Measurements from ENCODE around the gene TACR1.

DNA sequence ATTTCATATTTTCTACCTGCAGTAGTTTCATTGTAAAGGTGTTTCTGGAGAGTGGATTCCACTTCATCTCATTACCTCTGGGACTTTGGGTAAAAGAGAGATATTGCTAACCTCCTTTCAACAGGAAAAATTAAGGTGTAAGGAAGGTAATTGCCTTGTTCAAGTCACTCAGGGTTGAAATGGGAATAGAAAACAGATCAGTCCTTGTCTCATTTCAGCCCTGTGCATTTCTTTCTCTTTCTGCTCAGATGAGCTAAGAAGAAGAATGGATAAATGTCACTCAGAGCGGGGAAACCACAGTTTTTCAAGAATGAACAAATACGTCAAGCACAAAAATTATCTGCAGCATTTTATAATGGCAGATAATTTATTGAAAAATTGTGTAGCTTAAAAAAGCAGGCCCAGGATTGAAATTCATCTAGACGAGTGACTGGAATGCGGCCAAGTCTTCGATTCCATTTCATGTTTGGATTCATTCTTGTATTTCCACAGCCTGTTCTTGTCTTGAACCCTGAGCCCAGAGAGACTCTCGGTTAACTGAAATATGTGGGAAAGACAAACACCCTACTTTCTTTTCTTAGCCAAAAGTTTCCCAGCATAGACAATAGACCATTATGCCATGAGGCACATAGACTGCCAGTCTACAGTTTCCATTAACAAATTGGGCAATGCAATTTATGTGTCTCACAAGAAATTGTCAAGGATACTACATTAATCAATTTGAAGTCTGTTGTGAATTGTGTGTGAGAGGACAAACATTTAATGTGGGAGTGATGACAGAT lies 133.0 kb downstream of the TACR1 start:
- TF ChIP-seq, protein P1, sequence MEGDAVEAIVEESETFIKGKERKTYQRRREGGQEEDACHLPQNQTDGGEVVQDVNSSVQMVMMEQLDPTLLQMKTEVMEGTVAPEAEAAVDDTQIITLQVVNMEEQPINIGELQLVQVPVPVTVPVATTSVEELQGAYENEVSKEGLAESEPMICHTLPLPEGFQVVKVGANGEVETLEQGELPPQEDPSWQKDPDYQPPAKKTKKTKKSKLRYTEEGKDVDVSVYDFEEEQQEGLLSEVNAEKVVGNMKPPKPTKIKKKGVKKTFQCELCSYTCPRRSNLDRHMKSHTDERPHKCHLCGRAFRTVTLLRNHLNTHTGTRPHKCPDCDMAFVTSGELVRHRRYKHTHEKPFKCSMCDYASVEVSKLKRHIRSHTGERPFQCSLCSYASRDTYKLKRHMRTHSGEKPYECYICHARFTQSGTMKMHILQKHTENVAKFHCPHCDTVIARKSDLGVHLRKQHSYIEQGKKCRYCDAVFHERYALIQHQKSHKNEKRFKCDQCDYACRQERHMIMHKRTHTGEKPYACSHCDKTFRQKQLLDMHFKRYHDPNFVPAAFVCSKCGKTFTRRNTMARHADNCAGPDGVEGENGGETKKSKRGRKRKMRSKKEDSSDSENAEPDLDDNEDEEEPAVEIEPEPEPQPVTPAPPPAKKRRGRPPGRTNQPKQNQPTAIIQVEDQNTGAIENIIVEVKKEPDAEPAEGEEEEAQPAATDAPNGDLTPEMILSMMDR (IDR thresholded peaks at IDR 0.05) = no peak
- TF ChIP-seq, protein P2, sequence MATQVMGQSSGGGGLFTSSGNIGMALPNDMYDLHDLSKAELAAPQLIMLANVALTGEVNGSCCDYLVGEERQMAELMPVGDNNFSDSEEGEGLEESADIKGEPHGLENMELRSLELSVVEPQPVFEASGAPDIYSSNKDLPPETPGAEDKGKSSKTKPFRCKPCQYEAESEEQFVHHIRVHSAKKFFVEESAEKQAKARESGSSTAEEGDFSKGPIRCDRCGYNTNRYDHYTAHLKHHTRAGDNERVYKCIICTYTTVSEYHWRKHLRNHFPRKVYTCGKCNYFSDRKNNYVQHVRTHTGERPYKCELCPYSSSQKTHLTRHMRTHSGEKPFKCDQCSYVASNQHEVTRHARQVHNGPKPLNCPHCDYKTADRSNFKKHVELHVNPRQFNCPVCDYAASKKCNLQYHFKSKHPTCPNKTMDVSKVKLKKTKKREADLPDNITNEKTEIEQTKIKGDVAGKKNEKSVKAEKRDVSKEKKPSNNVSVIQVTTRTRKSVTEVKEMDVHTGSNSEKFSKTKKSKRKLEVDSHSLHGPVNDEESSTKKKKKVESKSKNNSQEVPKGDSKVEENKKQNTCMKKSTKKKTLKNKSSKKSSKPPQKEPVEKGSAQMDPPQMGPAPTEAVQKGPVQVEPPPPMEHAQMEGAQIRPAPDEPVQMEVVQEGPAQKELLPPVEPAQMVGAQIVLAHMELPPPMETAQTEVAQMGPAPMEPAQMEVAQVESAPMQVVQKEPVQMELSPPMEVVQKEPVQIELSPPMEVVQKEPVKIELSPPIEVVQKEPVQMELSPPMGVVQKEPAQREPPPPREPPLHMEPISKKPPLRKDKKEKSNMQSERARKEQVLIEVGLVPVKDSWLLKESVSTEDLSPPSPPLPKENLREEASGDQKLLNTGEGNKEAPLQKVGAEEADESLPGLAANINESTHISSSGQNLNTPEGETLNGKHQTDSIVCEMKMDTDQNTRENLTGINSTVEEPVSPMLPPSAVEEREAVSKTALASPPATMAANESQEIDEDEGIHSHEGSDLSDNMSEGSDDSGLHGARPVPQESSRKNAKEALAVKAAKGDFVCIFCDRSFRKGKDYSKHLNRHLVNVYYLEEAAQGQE (IDR thresholded peaks at IDR 0.05; ENCODE audit: low read depth, low read length) = no peak
- TF ChIP-seq TAF1 (IDR thresholded peaks at IDR 0.05; ENCODE audit: borderline replicate concordance, low read depth, low read length) (no peak), YY1 (IDR thresholded peaks at IDR 0.05; ENCODE audit: low read depth) (no peak), CHD2 (IDR thresholded peaks at IDR 0.05; ENCODE audit: low read length, partially characterized antibody) (no peak), EP300 (IDR thresholded peaks at IDR 0.05; ENCODE audit: borderline replicate concordance in 1 of 2, low read depth in 1 of 2, low read length in 1 of 2) (no peak), RFX5 (IDR thresholded peaks at IDR 0.05; ENCODE audit: low read length) (no peak), GABPA (IDR thresholded peaks at IDR 0.05; ENCODE audit: low read depth) (no peak)
